H1 (cell line): ENCODE results near the gene PCDHB15.

Experiments used
- BACH1 ChIP-seq: IDR thresholded peaks from 2 replicates; pipeline ENCODE4 v1.6.1; 2012; ENCODE audit warnings: low read length, improper control_type of control experiment
- POLR2AphosphoS5 ChIP-seq: IDR thresholded peaks from 2 replicates; pipeline ENCODE4 v1.6.1; 2011; ENCODE audit warnings: low read depth, low read length
- TAF1 ChIP-seq: IDR thresholded peaks from 2 replicates; pipeline ENCODE4 v1.6.1; 2011; ENCODE audit warnings: mild to moderate bottlenecking, low read depth, low read length
- TF ChIP-seq, protein P1 (sequence below), 3 experiments: IDR thresholded peaks; 1 replicate in 2 of 3; 2 replicates in 1 of 3; pipeline versions ENCODE4 v1.5.1 to v1.6.1; 2011; ENCODE audit warnings: low read length in 3 of 3, mild to moderate bottlenecking in 3 of 3, inconsistent platforms in 2 of 3, low read depth in 1 of 3, moderate library complexity in 1 of 3; ENCODE audit not compliant: insufficient read depth in 1 of 3; ENCODE audit errors: control extremely low read depth in 1 of 3

DNA sequence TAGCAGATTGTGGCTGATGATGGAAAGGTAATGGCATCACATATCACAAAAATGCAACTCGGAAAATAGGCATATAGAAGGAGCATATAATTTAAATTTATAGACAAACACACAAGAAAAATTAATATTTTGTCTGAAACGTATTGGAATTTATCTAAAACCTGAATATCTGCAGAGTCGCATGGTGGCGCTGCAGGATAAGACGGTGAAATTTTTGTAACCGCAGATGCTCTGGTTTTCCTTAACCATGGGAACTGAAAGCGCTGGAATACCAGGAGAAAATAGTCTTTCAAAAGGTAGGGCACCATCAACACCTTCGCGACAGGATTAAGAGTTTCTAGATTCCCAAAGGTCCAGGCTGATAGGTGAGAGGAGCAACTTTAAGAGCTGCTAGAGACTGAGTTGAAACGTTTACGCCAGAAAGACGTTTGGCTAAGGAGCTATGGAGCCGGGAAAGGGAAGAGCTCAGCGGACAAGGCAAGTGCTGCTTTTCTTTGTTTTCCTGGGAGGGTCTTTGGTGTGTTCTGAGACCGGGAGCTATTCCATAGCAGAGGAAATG, 11.0 kb upstream of the PCDHB15 start:
- no peak for TF ChIP-seq BACH1
- no peak for TF ChIP-seq POLR2AphosphoS5
- TF ChIP-seq TAF1 = no peak
- TF ChIP-seq, protein P1, sequence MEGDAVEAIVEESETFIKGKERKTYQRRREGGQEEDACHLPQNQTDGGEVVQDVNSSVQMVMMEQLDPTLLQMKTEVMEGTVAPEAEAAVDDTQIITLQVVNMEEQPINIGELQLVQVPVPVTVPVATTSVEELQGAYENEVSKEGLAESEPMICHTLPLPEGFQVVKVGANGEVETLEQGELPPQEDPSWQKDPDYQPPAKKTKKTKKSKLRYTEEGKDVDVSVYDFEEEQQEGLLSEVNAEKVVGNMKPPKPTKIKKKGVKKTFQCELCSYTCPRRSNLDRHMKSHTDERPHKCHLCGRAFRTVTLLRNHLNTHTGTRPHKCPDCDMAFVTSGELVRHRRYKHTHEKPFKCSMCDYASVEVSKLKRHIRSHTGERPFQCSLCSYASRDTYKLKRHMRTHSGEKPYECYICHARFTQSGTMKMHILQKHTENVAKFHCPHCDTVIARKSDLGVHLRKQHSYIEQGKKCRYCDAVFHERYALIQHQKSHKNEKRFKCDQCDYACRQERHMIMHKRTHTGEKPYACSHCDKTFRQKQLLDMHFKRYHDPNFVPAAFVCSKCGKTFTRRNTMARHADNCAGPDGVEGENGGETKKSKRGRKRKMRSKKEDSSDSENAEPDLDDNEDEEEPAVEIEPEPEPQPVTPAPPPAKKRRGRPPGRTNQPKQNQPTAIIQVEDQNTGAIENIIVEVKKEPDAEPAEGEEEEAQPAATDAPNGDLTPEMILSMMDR (IDR thresholded peaks at IDR 0.05; ENCODE audit: control extremely low read depth in 1 of 3, insufficient read depth in 1 of 3, low read depth in 1 of 3, low read length in 3 of 3) = no peak
